GM19397 (cell line): ENCODE results near the gene BANK1.

Source experiments
- ATAC-seq: cut with Tn5 transposase; IDR thresholded peaks from one replicate; pipeline ENCODE4 v1.9.1; 2021; ENCODE audit warnings: mild to moderate bottlenecking, moderate library complexity; ENCODE audit not compliant: unreplicated experiment

Gene BANK1

GRCh38 chr4:102022343-102022742 is 231.8 kb downstream of the BANK1 start:
- no peak for ATAC-seq

DNA sequence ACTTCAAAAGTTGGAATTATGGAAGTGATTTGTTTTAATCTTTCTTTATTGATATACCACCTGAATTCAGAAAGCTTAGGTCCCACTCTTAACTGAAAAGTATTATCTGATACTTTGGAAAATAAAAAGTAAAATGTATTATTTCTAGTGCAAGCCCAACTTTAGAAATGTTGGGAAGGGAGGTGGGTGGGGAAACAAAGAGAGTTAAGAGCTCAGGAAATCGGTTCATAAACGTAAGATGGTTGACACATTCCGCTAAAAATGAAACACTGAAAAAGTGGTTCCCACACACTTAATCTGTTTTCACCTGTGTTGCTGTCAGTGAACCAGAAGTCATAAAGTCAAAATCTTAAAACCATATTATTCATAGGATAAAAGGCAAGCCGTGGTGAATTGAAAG is 237.4 kb downstream of the BANK1 start:
- ATAC-seq, result no peak

DNA sequence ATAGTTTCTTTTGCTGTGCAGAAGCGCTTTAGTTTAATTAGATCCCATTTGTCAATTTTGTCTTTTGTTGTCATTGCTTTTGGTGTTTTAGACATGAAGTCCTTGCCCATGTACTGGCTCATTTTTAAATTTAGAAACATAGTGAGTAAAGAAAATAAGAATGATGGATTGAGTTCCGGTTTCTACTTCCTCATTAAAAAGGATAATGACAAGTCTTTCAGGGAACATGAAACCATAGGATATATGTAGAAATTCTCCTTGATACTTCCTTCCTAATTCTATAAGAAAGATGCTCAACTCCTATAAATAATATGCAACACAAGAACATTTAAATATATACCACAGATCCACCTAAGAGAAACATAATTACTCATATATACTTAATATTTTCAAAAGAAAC is 240.9 kb downstream of the BANK1 start:
- ATAC-seq, result no peak

DNA sequence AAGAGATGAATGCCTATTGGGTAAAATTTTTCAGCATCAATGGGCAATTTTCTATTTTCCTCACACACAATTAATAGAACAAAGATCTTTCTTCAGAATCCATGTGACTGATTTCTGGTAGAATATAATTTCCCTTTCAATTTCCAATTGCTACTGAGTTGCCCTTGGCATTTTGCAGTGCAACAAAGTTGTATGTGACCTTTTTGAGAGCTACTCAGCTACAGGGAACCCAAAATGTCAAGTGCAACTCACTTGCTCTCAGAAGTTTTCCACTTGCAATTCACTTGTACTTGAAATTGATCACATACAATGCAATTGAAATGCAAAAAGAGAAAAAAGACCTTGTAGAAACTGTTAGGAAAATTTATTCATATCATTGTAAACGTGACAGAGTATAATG is 245.5 kb downstream of the BANK1 start:
- no peak for ATAC-seq

DNA sequence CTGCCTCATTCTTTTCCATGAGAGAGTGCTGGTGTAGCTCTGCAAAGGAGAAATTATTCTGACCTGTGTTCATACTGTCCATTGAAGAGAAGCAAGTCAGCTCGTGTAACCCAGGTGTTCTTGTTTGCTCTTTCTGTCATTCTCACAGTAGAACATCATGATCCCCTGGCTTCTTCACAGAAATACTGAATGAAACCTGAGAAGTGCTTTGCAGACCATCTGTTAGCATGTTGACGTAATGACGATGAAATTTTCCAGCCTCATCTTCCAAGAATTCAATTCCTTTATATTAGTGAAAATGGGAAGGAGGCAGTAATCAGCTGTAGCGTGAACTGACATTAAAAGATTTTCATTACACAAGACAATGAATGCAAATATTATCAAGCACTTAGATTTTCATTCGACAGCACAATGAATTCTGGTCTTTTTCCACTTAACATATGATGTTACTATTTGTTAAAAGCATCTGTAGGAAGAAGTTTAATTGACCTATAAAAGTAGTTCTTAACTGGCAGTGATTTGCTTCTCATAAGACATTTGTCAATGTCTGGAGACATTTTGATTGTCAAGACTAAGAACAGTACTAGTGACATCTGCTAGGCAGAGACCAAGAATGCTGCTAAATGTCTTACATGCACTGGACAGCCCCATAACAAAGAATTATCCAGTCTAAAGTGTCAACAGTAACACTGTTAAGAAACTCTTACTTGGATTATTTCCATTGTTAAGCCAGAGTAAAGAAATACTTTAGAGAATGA is 246.3 kb downstream of the BANK1 start:
- ATAC-seq, result no peak

- ATAC-seq, result no peak
Measured at GRCh38 chr4:102037566-102037965, 247.0 kb downstream of the BANK1 start.

- no peak for ATAC-seq
Measured at GRCh38 chr4:102042871-102043802, 252.6 kb downstream of the BANK1 start.

- no peak for ATAC-seq
Measured at GRCh38 chr4:102047616-102048015, 257.1 kb downstream of the BANK1 start.

GRCh38 chr4:102055805-102056204 is 265.3 kb downstream of the BANK1 start:
- no peak for ATAC-seq

- no peak for ATAC-seq
Measured at GRCh38 chr4:102057122-102057521, 266.6 kb downstream of the BANK1 start.

DNA sequence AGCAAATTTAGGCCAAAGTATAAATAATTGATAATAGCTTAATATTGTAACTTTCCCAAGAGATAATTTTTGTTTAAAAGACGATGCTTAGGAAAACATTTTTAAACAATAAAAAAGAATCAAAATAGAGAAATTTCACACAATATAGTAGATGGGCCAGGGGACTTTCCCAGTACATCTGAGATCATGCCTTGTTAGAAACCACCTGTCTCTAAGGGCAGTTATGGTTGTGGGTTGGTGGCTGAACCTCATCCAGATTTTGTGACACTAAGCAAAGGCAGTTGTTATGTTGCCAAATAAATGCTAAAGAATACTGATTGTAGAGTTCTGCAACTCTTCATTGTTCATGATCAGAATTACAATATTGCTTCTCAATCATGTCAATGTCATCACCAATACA is 270.6 kb downstream of the BANK1 start:
- peak; percentile 64 for ATAC-seq

- no peak for ATAC-seq
Measured at GRCh38 chr4:102064747-102065442, 274.4 kb downstream of the BANK1 start.

GRCh38 chr4:102076622-102077021 is 286.1 kb downstream of the BANK1 start:
- no peak for ATAC-seq

DNA sequence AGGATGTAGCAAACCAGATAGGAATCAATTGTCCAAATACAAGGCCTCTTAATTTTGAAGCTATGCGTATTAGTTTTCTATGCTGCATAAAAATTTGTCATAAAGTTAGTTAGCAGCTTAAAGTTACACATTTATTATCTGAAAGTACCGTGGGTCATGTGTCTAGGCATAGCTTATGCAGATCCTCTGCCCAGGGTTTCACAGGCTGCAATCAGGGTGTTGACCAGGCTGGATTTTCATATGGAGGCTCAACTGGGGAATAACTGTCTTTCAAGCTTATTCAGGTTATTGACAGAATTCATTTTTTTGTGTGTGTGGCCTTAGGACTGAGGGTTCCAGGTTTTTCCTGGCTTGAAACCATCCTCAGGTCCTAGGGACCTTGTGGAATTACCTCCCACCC is 289.7 kb downstream of the BANK1 start:
- ATAC-seq, result no peak

DNA sequence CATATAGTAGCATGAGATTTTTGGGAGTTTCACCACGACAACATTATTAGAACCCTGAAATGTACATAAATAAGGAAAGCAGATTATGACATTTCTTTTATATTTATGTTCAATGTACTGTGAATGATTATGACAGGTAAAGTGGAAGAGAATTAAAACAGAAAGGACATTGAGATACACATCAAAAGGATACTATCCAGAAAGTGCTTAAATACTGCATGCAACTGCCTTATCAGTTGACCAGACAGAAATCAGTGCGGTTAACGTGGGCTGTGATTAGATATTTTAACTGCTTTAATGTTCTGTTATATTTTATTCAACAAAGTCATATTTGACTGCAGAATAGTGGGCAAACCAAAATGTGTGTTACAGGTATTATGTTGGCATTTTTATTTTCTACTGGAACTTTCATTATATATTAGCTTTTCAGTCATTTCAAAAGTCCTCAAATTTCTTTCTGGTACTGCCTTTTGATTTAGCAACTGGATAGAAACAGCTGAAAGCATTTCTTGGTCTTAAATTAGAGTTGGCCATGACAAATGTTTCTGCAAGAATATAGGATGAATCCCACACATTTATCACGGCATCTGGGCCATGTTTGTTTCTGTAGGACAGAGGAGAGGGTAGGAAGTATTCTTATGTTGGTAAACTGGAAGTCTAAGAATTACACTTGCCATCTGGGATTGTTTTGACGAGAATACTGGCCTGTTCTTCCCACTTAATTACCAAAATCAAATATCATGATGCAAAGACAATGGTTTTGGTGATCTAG is 299.5 kb downstream of the BANK1 start:
- no peak for ATAC-seq

DNA sequence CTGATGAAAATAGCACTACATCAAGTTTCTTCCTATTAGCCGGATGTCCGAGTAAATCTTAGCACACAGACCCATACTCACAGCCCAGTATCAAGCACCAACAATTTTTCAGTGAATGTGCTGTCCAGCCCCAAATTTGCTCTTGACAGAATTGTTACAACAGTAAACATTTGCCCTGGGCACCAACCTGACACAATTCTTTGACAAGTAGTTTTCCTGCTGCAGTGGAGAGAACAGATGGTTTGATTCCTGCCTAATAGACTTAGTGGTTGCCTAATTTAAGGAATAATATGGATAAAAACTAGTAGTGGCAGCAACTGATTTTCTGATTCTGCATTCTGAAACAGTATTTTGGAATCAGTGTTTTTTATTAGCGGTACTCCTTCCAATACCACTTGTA is 301.1 kb downstream of the BANK1 start:
- ATAC-seq, result no peak

- no peak for ATAC-seq
Measured at GRCh38 chr4:102094481-102094880, 304.0 kb downstream of the BANK1 start.

- ATAC-seq, result no peak
Measured at GRCh38 chr4:102103368-102103767, 312.8 kb downstream of the BANK1 start.

- ATAC-seq, result no peak
Measured at GRCh38 chr4:102104278-102104677, 313.7 kb downstream of the BANK1 start.

DNA sequence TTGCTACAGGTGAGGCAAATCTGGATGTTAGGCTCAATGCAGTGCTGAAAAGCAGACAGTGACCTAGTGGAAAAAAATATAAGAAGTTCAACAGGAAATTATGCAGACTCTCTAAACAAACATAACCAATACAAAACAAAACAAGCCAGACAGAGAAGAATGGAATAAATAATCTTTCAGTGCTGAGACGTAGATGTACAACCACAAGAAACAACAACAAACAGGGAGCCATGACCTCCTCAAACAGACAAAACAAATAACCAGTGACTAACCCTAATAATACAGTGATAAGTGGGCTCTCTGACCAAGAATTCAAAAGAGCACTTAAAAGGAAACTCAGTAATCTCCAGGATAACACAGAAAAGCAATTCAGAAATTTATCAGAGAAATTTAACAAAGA is 315.5 kb downstream of the BANK1 start:
- ATAC-seq, result no peak
